Gastroesophageal sphincter (tissue), 4 donors: ENCODE data around the gene TSPYL4. TPM values are rescaled to one million over a fixed set of nuclear protein-coding genes. Genes with fewer than 3 reads are reported as not detected.
A peak's percentile ranks its signal among the peaks of the same experiment; 100 is the strongest.

Source experiments
- ATAC-seq: fragments of 150-250 bp; one replicate; pipeline ENCODE4 v1.9.1; 2016; ENCODE audit warnings: mild to moderate bottlenecking, moderate library complexity
- H3K27ac ChIP-seq, 4 donors: fragments of 200-600 bp; sonication (generic) in 3 of 4; 1 replicate in 3 of 4; 2 replicates in 1 of 4; pipeline ENCODE4 v1.5.1; 2016 to 2019
- H3K27me3 ChIP-seq: fragments of 200-600 bp; sonication (generic); one replicate; pipeline ENCODE4 v1.5.1; 2019
- H3K36me3 ChIP-seq, 2 donors: fragments of 200-600 bp; sonication (generic); one replicate each; pipeline ENCODE4 v1.5.1; 2019; ENCODE audit warnings: control low read depth in 1 of 2
- H3K4me1 ChIP-seq, 3 donors: fragments of 200-600 bp; sonication (generic); 1 replicate in 2 of 3; 2 replicates in 1 of 3; pipeline ENCODE4 v1.5.1; 2016 to 2019; ENCODE audit warnings: control low read depth in 2 of 3
- H3K4me3 ChIP-seq, 2 donors: fragments of 200-600 bp; sonication (generic); one replicate each; pipeline ENCODE4 v1.5.1; 2019; ENCODE audit warnings: mild to moderate bottlenecking in 1 of 2, moderate library complexity in 1 of 2
- H3K9me3 ChIP-seq, 3 donors: fragments of 200-600 bp; sonication (generic); one replicate each; pipeline ENCODE4 v1.5.1; 2017 to 2019; ENCODE audit warnings: control low read depth in 2 of 3
- CTCF ChIP-seq, 4 experiments: fragments of 200-600 bp in 2 of 4; fragments of 450-650 bp in 2 of 4; sonication (generic) in 1 of 4; IDR thresholded peaks; one replicate each; pipeline ENCODE4 v1.5.1; 2017 to 2019; ENCODE audit warnings: antibody characterized with exemption in 4 of 4, mild to moderate bottlenecking in 2 of 4, moderate library complexity in 2 of 4
- EP300 ChIP-seq: sonication (generic); formaldehyde crosslinking; IDR thresholded peaks from one replicate; pipeline ENCODE4 v1.6.1; 2017; ENCODE audit warnings: antibody characterized with exemption, mild to moderate bottlenecking
- POLR2A ChIP-seq, 2 donors: fragments of 450-650 bp; IDR thresholded peaks; one replicate each; pipeline ENCODE4 v1.6.1; 2017; ENCODE audit warnings: antibody characterized with exemption in 2 of 2, mild to moderate bottlenecking in 2 of 2, moderate library complexity in 1 of 2
- POLR2AphosphoS5 ChIP-seq: sonication (generic); formaldehyde crosslinking; IDR thresholded peaks from one replicate; pipeline ENCODE4 v1.6.1; 2017; ENCODE audit warnings: antibody characterized with exemption
- WGBS, 2 donors: methylation state at CpG; one replicate each; pipeline ENCODE4 v1.1.5; 2018; ENCODE audit warnings: low coverage in 1 of 2; 5-methylcytosine and 5-hydroxymethylcytosine counted together
- total RNA-seq, 4 donors: library from RNA; depleted of rRNA; stranded (reverse); fragments of >200 nt; gene quantifications; one replicate each; pipeline ENCODE4 v1.1.0, GENCODE V29; 2016

TSPYL4 gene
- total RNA-seq, 4 donors from 2014 or later: 19.1 to 28.5 (median 20.0) TPM

- TF ChIP-seq EP300: no peak
- TF ChIP-seq POLR2AphosphoS5: no peak
- TF ChIP-seq POLR2A (IDR thresholded peaks at IDR 0.05): no peak
- no peak for TF ChIP-seq CTCF (IDR thresholded peaks at IDR 0.05)
- H3K4me3 ChIP-seq: peak overlapping the region; percentile 84 to 88
- H3K9me3 ChIP-seq: no peaks in the 10 kb centered on the region
- H3K27me3 ChIP-seq: no peaks in the 10 kb centered on the region
- ATAC-seq: no peak
- peaks cover 4 to 47% (median 14%) of the 10 kb centered on the region in 3 donors for H3K4me1 ChIP-seq
- no peaks in the 10 kb centered on the region for H3K36me3 ChIP-seq
- 9 to 11% methylated on average over 7 to 8 of the region's 8 CpGs for whole genome bisulfite sequencing, 2 donors
- peak overlapping the region; percentile 85 to 100 (median 98) for H3K27ac ChIP-seq
These were observed 26.5 kb upstream of the TSPYL4 start for GRCh38 chr6:116280161-116280932.

- Histone ChIP-seq H3K27me3 (no peaks in the 10 kb centered on the region), H3K27ac (peak within 1 kb of the TSS; percentile 95 to 100 (median 98)), H3K4me1 (peaks cover 4 to 55% (median 14%) of the 10 kb centered on the region in 3 donors), H3K9me3 (no peaks in the 10 kb centered on the region), H3K36me3 (no peaks in the 10 kb centered on the region), H3K4me3 (peak within 1 kb of the TSS; percentile 84 to 88)
- no peak for TF ChIP-seq EP300
- TF ChIP-seq POLR2A (IDR thresholded peaks at IDR 0.05): peak; percentile 96 to 97
- TF ChIP-seq POLR2AphosphoS5: peak; percentile 100
- 0 to 1% methylated on average over 1 to 24 of the region's 71 CpGs for WGBS, 2 donors
- peak; percentile 97 for ATAC-seq
These were observed 25.6 kb upstream of the TSPYL4 start, which contains the start of gene TSPYL1 for GRCh38 chr6:116279232-116280160. Gene TSPYL1 (minus strand): TSS chr6:116279930. CDS start chr6:116279830, 100 bp downstream.

GRCh38 chr6:116278854-116279231 is 25.0 kb upstream of the TSPYL4 start:
- Histone ChIP-seq H3K27me3 (no peaks in the 10 kb centered on the region), H3K4me3 (peak overlapping the region; percentile 84 to 88), H3K4me1 (peaks cover 4 to 62% (median 14%) of the 10 kb centered on the region in 3 donors), H3K36me3 (peaks cover 0 to 5% of the 10 kb centered on the region in 2 donors), H3K9me3 (no peaks in the 10 kb centered on the region), H3K27ac (peak overlapping the region; percentile 95 to 100 (median 98))
- 15 to 26% methylated on average over 3 to 9 of the region's 12 CpGs for WGBS, 2 donors
- TF ChIP-seq POLR2AphosphoS5: no peak
- TF ChIP-seq CTCF (IDR thresholded peaks at IDR 0.05): no peak
- no peak for TF ChIP-seq EP300
- TF ChIP-seq POLR2A (IDR thresholded peaks at IDR 0.05): no peak
- peak; percentile 22 for ATAC-seq

GRCh38 chr6:116278481-116278829 is 24.6 kb upstream of the TSPYL4 start:
- no peak for ATAC-seq
- H3K4me1 ChIP-seq: peaks cover 4 to 66% (median 14%) of the 10 kb centered on the region in 3 donors
- H3K36me3 ChIP-seq: peaks cover 0 to 9% of the 10 kb centered on the region in 2 donors
- H3K27ac ChIP-seq: peak overlapping the region; percentile 95 to 100 (median 98)
- H3K27me3 ChIP-seq: no peaks in the 10 kb centered on the region
- WGBS, 2 donors: 42 to 62% methylated on average over 5 to 7 of the region's 11 CpGs
- TF ChIP-seq POLR2A (IDR thresholded peaks at IDR 0.05) (no peak), CTCF (IDR thresholded peaks at IDR 0.05) (no peak)
- no peaks in the 10 kb centered on the region for H3K9me3 ChIP-seq
- H3K4me3 ChIP-seq: peak overlapping the region; percentile 84 to 88

- no peak for TF ChIP-seq POLR2AphosphoS5
- TF ChIP-seq EP300: no peak
- TF ChIP-seq CTCF (IDR thresholded peaks at IDR 0.05): no peak
- Histone ChIP-seq H3K27me3 (no peaks in the 10 kb centered on the region), H3K36me3 (peaks cover 0 to 13% of the 10 kb centered on the region in 2 donors), H3K4me1 (peaks cover 4 to 79% (median 14%) of the 10 kb centered on the region in 3 donors), H3K9me3 (no peaks in the 10 kb centered on the region), H3K27ac (peak overlapping the region; percentile 24 to 100 (median 72)), H3K4me3 (peak overlapping the region; percentile 84 to 88)
- 13 to 17% methylated on average over 3 of the region's 3 CpGs for WGBS, 2 donors
- no peak for ATAC-seq
These were observed 23.2 kb upstream of the TSPYL4 start for GRCh38 chr6:116277124-116277523.
